GM12872 (cell line): ENCODE results near the gene SPAST.
A peak's percentile ranks its signal among the peaks of the same experiment; 100 is the strongest.

Source experiments
- CTCF ChIP-seq: IDR thresholded peaks from 3 replicates; pipeline ENCODE4 v1.5.1; 2011; ENCODE audit warnings: low read depth, mild to moderate bottlenecking, low read length, moderate library complexity; ENCODE audit not compliant: insufficient read depth

The SPAST gene

GRCh38 chr2:32118055-32118454 lies 54.7 kb downstream of the SPAST start:
- TF ChIP-seq CTCF, result no peak

GRCh38 chr2:32119161-32119560 lies 55.8 kb downstream of the SPAST start:
- TF ChIP-seq CTCF, result no peak

GRCh38 chr2:32124660-32125059 lies 61.3 kb downstream of the SPAST start:
- TF ChIP-seq CTCF, result no peak

- no peak for TF ChIP-seq CTCF
These were observed 65.3 kb downstream of the SPAST start for GRCh38 chr2:32128636-32129035.

GRCh38 chr2:32129086-32129485 lies 65.7 kb downstream of the SPAST start:
- TF ChIP-seq CTCF, result no peak

- TF ChIP-seq CTCF, result peak; percentile 14; the same call in 1 of the 3 replicates
These were observed 72.1 kb downstream of the SPAST start for GRCh38 chr2:32135409-32135808.

GRCh38 chr2:32136097-32136496 lies 72.7 kb downstream of the SPAST start:
- TF ChIP-seq CTCF, result no peak

- TF ChIP-seq CTCF, result no peak
These were observed 96.3 kb downstream of the SPAST start for GRCh38 chr2:32159678-32160077.
